IMR-90 (cell line): ENCODE data around the gene NLGN1. TPM values are rescaled to one million over a fixed set of nuclear protein-coding genes. Genes with fewer than 3 reads are reported as not detected.
A peak's percentile ranks its signal among the peaks of the same experiment; 100 is the strongest.

ENCODE experiments used
- ATAC-seq: fragments of 200-7000 bp; cut with Tn5 transposase; 2 replicates; pipeline ENCODE4 v1.9.1; 2020; ENCODE audit warnings: low read depth, mild to moderate bottlenecking, moderate library complexity
- BruUV-seq: library from RNA; stranded (reverse); fragments of 400-500 nt; replicated peaks from 2 replicates; lab custom pipeline; 2021; lab: Mats Ljungman, UMichigan
- CTCF ChIA-PET: fragments of 300-600 bp; formaldehyde crosslinking; extraction: SDS; loops from one replicate; lab custom pipeline; 2021; ENCODE audit warnings: antibody characterized with exemption; lab: Yijun Ruan, JAX
- POLR2A ChIA-PET: fragments of 300-600 bp; sonication (Branson Sonifier 250); formaldehyde crosslinking; loops from one replicate; lab custom pipeline; 2022; ENCODE audit warnings: antibody characterized with exemption; ENCODE audit not compliant: unreplicated experiment; lab: Charles Lee
- DNase-seq: peaks from one replicate; pipeline ENCODE4 v3.0.0; 2013
- H2AFZ ChIP-seq: replicated peaks from 2 replicates; pipeline ENCODE3; 2013; ENCODE audit warnings: low read length, mild to moderate bottlenecking; ENCODE audit not compliant: poor library complexity
- H2AK5ac ChIP-seq: 2 replicates; pipeline ENCODE4 v1.6.1; 2013; ENCODE audit warnings: low read depth, low read length, inconsistent platforms
- H2AK9ac ChIP-seq: replicated peaks from 2 replicates; pipeline ENCODE3; 2013; ENCODE audit warnings: mild to moderate bottlenecking, low read depth, low read length, moderate library complexity; ENCODE audit not compliant: poor library complexity
- H2BK120ac ChIP-seq: 2 replicates; pipeline ENCODE4 v1.6.1; 2013; ENCODE audit warnings: low read depth, low read length, inconsistent platforms
- H2BK15ac ChIP-seq: 3 replicates; pipeline ENCODE4 v1.6.1; 2013; ENCODE audit warnings: low read depth, low read length, inconsistent platforms
- H2BK20ac ChIP-seq: 2 replicates; pipeline ENCODE4 v1.6.1; 2013; ENCODE audit warnings: low read depth, mild to moderate bottlenecking, inconsistent platforms, low read length, moderate library complexity
- H2BK5ac ChIP-seq: 2 replicates; pipeline ENCODE4 v1.6.1; 2013; ENCODE audit warnings: mild to moderate bottlenecking, low read depth, low read length, inconsistent platforms; ENCODE audit not compliant: poor library complexity, severe bottlenecking
- H3K14ac ChIP-seq: replicated peaks from 2 replicates; pipeline ENCODE4 v1.6.1; 2013; ENCODE audit warnings: low read depth, low read length, inconsistent platforms
- H3K18ac ChIP-seq: 2 replicates; pipeline ENCODE4 v1.6.1; 2013; ENCODE audit warnings: low read depth, low read length, control low read depth
- H3K23ac ChIP-seq: 2 replicates; pipeline ENCODE4 v1.6.1; 2013; ENCODE audit warnings: low read depth, low read length, inconsistent platforms
- H3K27ac ChIP-seq: 2 replicates; pipeline ENCODE4 v1.5.1; 2013; ENCODE audit warnings: mild to moderate bottlenecking, control low read depth, low read length; ENCODE audit not compliant: insufficient read depth
- H3K27me3 ChIP-seq: 2 replicates; pipeline ENCODE4 v1.6.1; 2013; ENCODE audit warnings: low read length; ENCODE audit not compliant: control insufficient read depth, insufficient read depth
- H3K36me3 ChIP-seq: 2 replicates; pipeline ENCODE4 v1.6.1; 2013; ENCODE audit warnings: low read length, mixed read lengths; ENCODE audit not compliant: control insufficient read depth, insufficient read depth
- H3K4ac ChIP-seq: 2 replicates; pipeline ENCODE4 v1.6.1; 2013; ENCODE audit warnings: low read depth, low read length, inconsistent platforms
- H3K4me1 ChIP-seq: 2 replicates; pipeline ENCODE4 v1.6.1; 2013; ENCODE audit warnings: low read length, mixed read lengths; ENCODE audit not compliant: control insufficient read depth, insufficient read depth
- H3K4me2 ChIP-seq: 2 replicates; pipeline ENCODE4 v1.6.1; 2013; ENCODE audit warnings: low read depth, mild to moderate bottlenecking, control low read depth, low read length, moderate library complexity
- H3K4me3 ChIP-seq: 2 replicates; pipeline ENCODE4 v1.5.1; 2013; ENCODE audit warnings: low read depth, mild to moderate bottlenecking, control low read depth, low read length, moderate library complexity; ENCODE audit not compliant: insufficient read depth
- H3K56ac ChIP-seq: 2 replicates; pipeline ENCODE4 v1.6.1; 2013; ENCODE audit warnings: low read length, inconsistent platforms; ENCODE audit not compliant: insufficient read depth; ENCODE audit errors: extremely low read depth
- H3K79me1 ChIP-seq, 2 experiments: 2 replicates each; pipeline ENCODE4 v1.6.1; 2013; ENCODE audit warnings: low read length in 2 of 2, inconsistent platforms in 1 of 2, low read depth in 1 of 2
- H3K9ac ChIP-seq: 2 replicates; pipeline ENCODE4 v1.6.1; 2013; ENCODE audit warnings: low read depth, low read length, control low read depth
- H3K9me1 ChIP-seq: 2 replicates; pipeline ENCODE4 v1.6.1; 2013; ENCODE audit warnings: low read length, inconsistent platforms; ENCODE audit not compliant: insufficient read depth
- H3K9me3 ChIP-seq: 2 replicates; pipeline ENCODE4 v1.6.1; 2013; ENCODE audit warnings: low read length; ENCODE audit not compliant: control insufficient read depth, insufficient read depth
- H4K20me1 ChIP-seq: 2 replicates; pipeline ENCODE4 v1.6.1; 2013; ENCODE audit warnings: low read length, inconsistent platforms; ENCODE audit not compliant: insufficient read depth
- H4K5ac ChIP-seq: 2 replicates; pipeline ENCODE4 v1.6.1; 2013; ENCODE audit warnings: mild to moderate bottlenecking, low read depth, low read length, control low read depth
- H4K8ac ChIP-seq, 2 experiments: 2 replicates each; pipeline ENCODE4 v1.6.1; 2013; ENCODE audit warnings: low read depth in 2 of 2, low read length in 2 of 2, control low read depth in 1 of 2, inconsistent platforms in 1 of 2
- H4K91ac ChIP-seq: 2 replicates; pipeline ENCODE4 v1.6.1; 2013; ENCODE audit warnings: low read depth, low read length, inconsistent platforms; ENCODE audit not compliant: insufficient read depth
- BHLHE40 ChIP-seq: fragments of 150-350 bp; IDR thresholded peaks from 2 replicates; pipeline ENCODE4 v1.6.1; 2016; ENCODE audit warnings: mild to moderate bottlenecking, low read depth, low read length
- CEBPB ChIP-seq: IDR thresholded peaks from 2 replicates; pipeline ENCODE4 v1.6.1; 2012; ENCODE audit warnings: low read depth, low read length, improper control_type of control experiment
- CHD1 ChIP-seq: IDR thresholded peaks from 2 replicates; pipeline ENCODE4 v1.6.1; 2012; ENCODE audit warnings: low read depth, low read length, improper control_type of control experiment
- WGBS, 2 experiments: methylation state at CpG; one replicate each; pipeline versions ENCODE4 v1.1.5 to v1.1.7; 2013; ENCODE audit warnings: missing lambda C conversion rate in 2 of 2; ENCODE audit not compliant: insufficient read length in 1 of 2; ENCODE audit errors: extremely low coverage in 2 of 2; 5-methylcytosine and 5-hydroxymethylcytosine counted together
- dilution Hi-C: fragments of 300-500 bp; cut with HindIII; formaldehyde crosslinking; loops from one replicate; pipeline ENCODE4 v1.14.3; 2018; ENCODE audit warnings: low sequenced_read_pairs; ENCODE audit not compliant: unreplicated experiment
- in situ Hi-C: fragments of 300-500 bp; cut with MboI; formaldehyde crosslinking; loops from 3 replicates; pipeline ENCODE4 v1.14.3; 2019; ENCODE audit warnings: low sequenced_read_pairs, inconsistent platforms, mixed read lengths
- intact Hi-C: fragments of 100-400 bp; cut with micrococcal nuclease; formaldehyde crosslinking; loops from 2 replicates; pipeline ENCODE4 v1.10.0; 2022
- polyA plus RNA-seq, 3 experiments: library from polyadenylated mRNA; depleted of rRNA; stranded (reverse); fragments of >200 nt; gene quantifications; 2 replicates each; pipeline ENCODE4 v1.2.3, GENCODE V29; 2012; ENCODE audit warnings: low replicate concordance in 1 of 3
- total RNA-seq: library from RNA; depleted of rRNA; stranded (reverse); fragments of >200 nt; gene quantifications from 2 replicates; pipeline ENCODE4 v1.2.3, GENCODE V29; 2012

The NLGN1 gene
- total and polyA plus RNA-seq, 2 of the 4 experiments (the other 2 are of a cell fraction): 1.8 to 12.5 TPM

DNA sequence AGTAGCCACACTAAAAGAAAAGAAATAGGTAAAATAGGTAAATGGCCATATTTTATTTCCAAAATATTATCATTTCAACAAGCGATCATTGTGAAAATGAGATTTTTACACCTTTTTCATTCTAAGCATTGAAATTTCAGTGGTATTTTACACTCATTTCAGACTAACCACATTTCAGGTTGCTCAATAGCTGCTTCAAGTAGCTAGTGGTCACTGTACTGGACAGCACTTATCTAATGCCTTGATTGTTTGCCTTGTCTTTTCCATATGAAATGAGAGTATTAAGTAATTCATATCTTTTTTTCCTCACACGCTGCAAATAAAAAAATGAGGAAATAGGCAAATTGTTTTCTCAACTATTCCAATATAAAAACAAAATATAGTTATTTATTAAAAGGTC lies 332.8 kb downstream of the NLGN1 start:
- Histone ChIP-seq H3K79me1 (no peaks in the 10 kb centered on the region), H3K4me2 (no peak overlapping the region), H3K9me3 (no peaks in the 10 kb centered on the region), H3K27me3 (no peaks in the 10 kb centered on the region), H2AK5ac (no peak overlapping the region), H3K9ac (no peak overlapping the region), H2AK9ac (no peak overlapping the region), H2BK120ac (no peak overlapping the region), H4K8ac (no peak overlapping the region), H4K91ac (no peak overlapping the region), H3K18ac (no peak overlapping the region), H3K56ac (no peak overlapping the region), H2BK15ac (no peak overlapping the region), H2BK5ac (no peak overlapping the region), H3K36me3 (no peaks in the 10 kb centered on the region), H4K5ac (no peak overlapping the region), H3K27ac (no peak overlapping the region), H3K23ac (no peak overlapping the region), H2AFZ (no peak overlapping the region), H3K4ac (no peak overlapping the region), H4K20me1 (no peaks in the 10 kb centered on the region), H2BK20ac (no peak overlapping the region), H3K9me1 (no peaks in the 10 kb centered on the region), H3K14ac (no peak overlapping the region), H3K4me3 (no peak overlapping the region), H3K4me1 (peaks cover 2% of the 10 kb centered on the region; the same call in 1 of the 2 replicates)
- no TSS peak for BruUV-seq
- CTCF ChIA-PET: no interaction called here
- ATAC-seq (no peak), DNase-seq (peak; percentile 25)
- dilution Hi-C loops (no loop called here), in situ Hi-C loops (no loop called here), intact Hi-C loops (loop anchor here (5.0 to 10.0 kb wide), 3 partner anchors 262 to 712 kb away; partner anchors contain the start of gene NLGN1)
- TF ChIP-seq BHLHE40: no peak
- TF ChIP-seq CEBPB: peak; percentile 61
- no peak for TF ChIP-seq CHD1
- no CpG with 5 or more reads among the region's 2 CpGs for WGBS, 2 experiments
- POLR2A ChIA-PET: no interaction called here
